Stimulated activated CD4-positive, alpha-beta T cell treated with anti-CD3 and anti-CD28 coated beads, Interleukin-4, amount 100 ng/mL, for 4 hours (primary cell): Measurements from ENCODE around the gene ZNF205.
"Not testable (repeated sequence)": the region's sequence is repeated elsewhere in the genome, so short reads cannot be mapped to it uniquely, and the experiment has no call there.

ENCODE experiments used
- DNase-seq, 2 experiments: peaks; one replicate each; pipeline ENCODE4 v3.0.0-alpha.2; 2020

The ZNF205 gene

DNA sequence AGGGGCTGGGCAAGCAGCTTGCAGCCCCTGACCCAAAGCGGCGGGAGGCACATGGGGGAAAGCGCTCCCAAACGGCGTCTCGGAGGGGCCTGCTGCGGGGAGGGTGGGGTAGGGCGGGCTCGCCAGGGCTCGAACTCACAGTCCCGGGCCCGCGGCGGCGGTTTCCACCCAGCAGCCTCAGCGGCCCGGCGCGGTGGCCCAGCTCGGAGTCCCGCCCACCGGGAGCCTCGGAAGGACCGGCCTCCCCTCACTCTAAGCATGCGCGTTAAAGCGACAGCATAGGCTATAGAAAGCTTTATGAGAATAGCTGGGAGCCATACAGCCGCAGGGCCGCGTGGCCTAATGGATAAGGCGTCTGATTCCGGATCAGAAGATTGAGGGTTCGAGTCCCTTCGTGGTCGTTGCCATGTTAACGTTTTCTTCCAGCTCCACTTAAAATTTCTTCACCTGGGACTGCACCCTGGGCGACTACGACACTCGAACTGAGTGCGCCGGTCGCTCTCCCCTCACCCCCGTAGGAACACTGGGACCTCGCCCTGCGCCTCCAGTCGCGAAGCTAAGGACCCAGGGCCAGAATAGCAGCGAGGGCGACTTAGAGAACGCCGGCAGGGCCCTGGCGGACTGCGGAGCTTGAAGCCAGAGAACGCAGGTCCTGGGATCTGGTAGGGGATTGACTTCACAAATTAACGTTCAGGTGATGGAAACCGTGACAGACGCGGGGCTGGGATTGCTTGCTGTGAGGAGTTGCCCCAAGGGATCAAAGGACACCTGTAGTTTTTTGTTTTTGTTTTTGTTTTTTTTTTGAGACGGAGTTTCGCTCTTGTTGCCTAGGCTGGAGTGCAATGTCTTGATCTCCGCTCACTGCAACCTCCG is 38.2 kb downstream of the ZNF205 start:
- peak; percentile 96 to 98 for DNase-seq

GRCh38 chr16:3152027-3152276 is 39.6 kb downstream of the ZNF205 start:
- DNase-seq, result no peak

- DNase-seq, result peak; percentile 79 to 84
Measured at GRCh38 chr16:3152277-3152990, 40.0 kb downstream of the ZNF205 start.

- DNase-seq, result no peak
Measured at GRCh38 chr16:3152991-3153368, 40.6 kb downstream of the ZNF205 start.

GRCh38 chr16:3155181-3155580 is 42.8 kb downstream of the ZNF205 start:
- no peak for DNase-seq

DNA sequence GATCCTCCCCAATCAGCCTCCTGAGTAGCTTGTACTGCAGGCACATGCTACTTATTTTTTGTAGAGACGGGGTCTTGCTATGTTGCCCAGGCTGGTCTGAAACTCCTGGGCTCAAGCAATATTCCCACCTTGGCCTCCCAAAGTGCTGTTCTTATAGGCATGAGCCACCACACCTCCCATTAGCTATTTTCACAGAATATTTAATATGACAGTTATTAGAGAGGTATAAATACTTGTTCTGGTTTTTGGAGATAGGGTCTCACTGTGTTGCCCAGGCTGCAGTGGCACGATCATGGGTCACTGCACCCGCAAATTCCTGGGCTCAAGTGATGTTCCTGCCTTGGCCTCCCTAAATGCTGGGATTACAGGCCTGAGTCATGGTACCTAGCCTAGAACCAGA is 43.6 kb downstream of the ZNF205 start:
- no peak for DNase-seq

DNA sequence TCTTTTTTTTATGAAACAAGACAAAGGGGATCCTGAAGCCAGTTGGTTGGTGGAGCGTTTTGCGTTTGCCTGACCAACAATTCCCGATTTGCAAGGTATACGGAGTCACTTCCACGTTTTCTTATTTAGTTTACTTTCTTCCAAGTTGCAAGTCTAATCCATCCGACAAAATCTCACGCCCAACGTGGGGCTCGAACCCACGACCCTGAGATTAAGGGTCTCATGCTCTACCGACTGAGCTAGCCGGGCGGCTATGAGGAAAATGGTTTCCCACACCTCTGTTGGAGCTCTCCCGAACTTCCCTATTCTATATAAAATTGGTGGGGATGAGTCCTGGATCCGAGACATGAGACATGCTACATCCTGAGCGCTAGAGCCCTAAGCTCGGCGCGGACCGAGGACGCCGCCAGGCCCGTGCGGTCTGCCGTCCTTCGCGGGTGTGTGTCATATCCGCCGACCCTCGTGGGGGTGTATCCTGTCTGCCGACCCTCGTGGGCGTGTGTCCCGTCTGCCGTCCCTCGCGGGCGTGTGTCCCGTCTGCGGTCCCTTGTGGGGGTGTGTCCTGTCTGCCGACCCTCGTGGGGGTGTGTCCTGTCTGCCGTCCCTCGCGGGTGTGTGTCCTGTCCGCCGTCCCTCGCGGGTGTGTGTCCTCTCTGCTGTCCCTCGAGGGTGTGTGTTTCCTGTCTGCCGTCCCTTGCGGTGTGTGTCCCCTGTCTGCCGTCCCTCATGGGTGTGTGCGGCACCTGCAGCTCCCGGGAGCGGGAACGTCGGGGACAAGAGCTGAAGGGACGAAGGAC is 45.0 kb downstream of the ZNF205 start:
- DNase-seq, result peak; percentile 40 to 55

DNA sequence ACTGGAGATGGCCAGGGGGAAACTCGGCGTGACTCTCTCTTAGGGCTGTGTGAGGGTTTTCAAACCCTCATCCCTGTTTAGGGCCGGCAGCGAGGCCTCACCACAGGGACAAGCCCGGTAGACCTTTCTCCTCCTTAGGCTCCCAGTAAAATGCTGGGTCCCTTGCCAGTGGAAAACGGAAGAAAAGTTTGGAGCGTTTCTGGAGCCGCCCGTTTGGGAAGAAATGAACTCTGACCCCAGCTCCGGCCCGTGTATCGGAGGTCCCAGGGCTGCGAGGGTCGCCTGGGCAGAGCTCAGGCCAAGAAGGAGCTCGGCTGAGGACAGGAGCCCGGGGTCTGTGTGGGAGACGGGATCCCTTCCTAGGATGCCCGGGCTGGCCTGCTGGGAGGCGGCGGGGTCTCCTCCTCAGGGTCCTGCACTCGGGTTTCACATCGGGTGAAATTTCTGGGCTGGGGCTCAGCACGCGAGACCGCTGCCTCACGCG is 45.7 kb downstream of the ZNF205 start:
- DNase-seq, result no peak

- peak; percentile 74 to 92 for DNase-seq
Measured at GRCh38 chr16:3158510-3159314, 46.3 kb downstream of the ZNF205 start.

- no peak for DNase-seq
Measured at GRCh38 chr16:3161235-3162018, 49.0 kb downstream of the ZNF205 start.

GRCh38 chr16:3164121-3164991 is 52.0 kb downstream of the ZNF205 start:
- no peak for DNase-seq

GRCh38 chr16:3165111-3165822 is 52.9 kb downstream of the ZNF205 start:
- DNase-seq, result no peak

- DNase-seq, result no peak
Measured at GRCh38 chr16:3166505-3166886, 54.1 kb downstream of the ZNF205 start.

DNA sequence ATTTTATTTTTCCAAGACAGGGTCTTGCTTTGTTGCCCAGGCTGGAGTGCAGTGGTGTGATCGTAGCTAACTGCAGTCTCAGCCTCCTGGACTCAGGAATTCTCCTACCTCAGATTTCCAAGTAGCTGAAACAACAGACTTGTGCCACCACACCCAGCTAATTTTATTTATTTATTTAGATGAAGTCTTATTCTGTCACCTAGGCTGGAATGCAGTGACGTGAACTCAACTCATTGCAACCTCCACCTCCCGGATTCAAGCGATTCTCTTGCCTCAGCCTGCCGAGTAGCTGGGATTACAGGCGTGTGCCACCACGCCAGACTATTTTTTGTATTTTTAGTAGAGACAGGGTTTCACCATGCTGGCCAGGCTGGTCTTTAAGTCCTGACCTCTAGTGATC is 56.3 kb downstream of the ZNF205 start:
- DNase-seq, result not testable (repeated sequence)
